ENCODE data around the gene OTOL1.

- no peak for TF ChIP-seq CTCF (conservative IDR thresholded peaks at IDR 0.05; ENCODE audit: low read depth, low read length)
- TF ChIP-seq EZH2 (IDR thresholded peaks at IDR 0.05; ENCODE audit: borderline replicate concordance, low read depth, low read length, poor library complexity, severe bottlenecking), result no peak
Observed at GRCh38 chr3:161462138-161462537, 34.5 kb upstream of the OTOL1 start.
